CD4-positive, alpha-beta T cell treated with Interleukin-21 for 1 hour (primary cell): ENCODE results near the gene SGCA.

Experiments
- DNase-seq: peaks from one replicate; pipeline ENCODE4 v3.0.0-alpha.2; 2020

Gene SGCA

GRCh38 chr17:50134206-50135110 is 31.3 kb upstream of the SGCA start:
- no peak for DNase-seq

- no peak for DNase-seq
These were observed 30.3 kb upstream of the SGCA start for GRCh38 chr17:50135316-50136095.

- DNase-seq: no peak
These were observed 29.6 kb upstream of the SGCA start for GRCh38 chr17:50136096-50136687.

GRCh38 chr17:50137042-50137441 is 28.8 kb upstream of the SGCA start:
- DNase-seq: no peak

GRCh38 chr17:50139185-50139783 is 26.5 kb upstream of the SGCA start:
- DNase-seq: no peak

- peak; percentile 85 for DNase-seq
These were observed 25.6 kb upstream of the SGCA start for GRCh38 chr17:50139950-50140885.

GRCh38 chr17:50141026-50141744 is 24.6 kb upstream of the SGCA start:
- no peak for DNase-seq

GRCh38 chr17:50141745-50142110 is 24.1 kb upstream of the SGCA start:
- peak; percentile 24 for DNase-seq

- DNase-seq: no peak
These were observed 22.2 kb upstream of the SGCA start for GRCh38 chr17:50143461-50144176.

GRCh38 chr17:50144355-50144754 is 21.4 kb upstream of the SGCA start:
- no peak for DNase-seq

- no peak for DNase-seq
These were observed 20.8 kb upstream of the SGCA start for GRCh38 chr17:50144845-50145531.

GRCh38 chr17:50145532-50146229 is 20.1 kb upstream of the SGCA start:
- DNase-seq: no peak

GRCh38 chr17:50146230-50146926 is 19.4 kb upstream of the SGCA start:
- DNase-seq: peak; percentile 36

- DNase-seq: peak; percentile 42
These were observed 18.7 kb upstream of the SGCA start for GRCh38 chr17:50146927-50147665.

- peak; percentile 19 for DNase-seq
These were observed 18.0 kb upstream of the SGCA start for GRCh38 chr17:50147841-50148225.

GRCh38 chr17:50148226-50149090 is 17.3 kb upstream of the SGCA start:
- DNase-seq: peak; percentile 85

GRCh38 chr17:50149091-50149416 is 16.8 kb upstream of the SGCA start:
- no peak for DNase-seq
